ENCODE data around the gene RIN3.

Gene RIN3

GRCh38 chr14:92513204-92513965, at the start of gene RIN3:
Gene RIN3 (plus strand): TSS chr14:92513781. CDS start chr14:92513933, 152 bp downstream.
- no peak for DNase-seq

GRCh38 chr14:92464156-92464555, 49.4 kb upstream of the RIN3 start:
- DNase-seq = no peak

GRCh38 chr14:92464716-92465115, 48.9 kb upstream of the RIN3 start:
- DNase-seq = no peak

GRCh38 chr14:92465353-92466055, 48.1 kb upstream of the RIN3 start:
- DNase-seq = no peak

GRCh38 chr14:92466059-92466458, 47.5 kb upstream of the RIN3 start:
- DNase-seq = no peak

- DNase-seq = no peak
Observed at GRCh38 chr14:92469515-92469914, 44.1 kb upstream of the RIN3 start.

- no peak for DNase-seq
Observed at GRCh38 chr14:92470215-92470614, 43.4 kb upstream of the RIN3 start.

- no peak for DNase-seq
Observed at GRCh38 chr14:92470811-92471210, 42.8 kb upstream of the RIN3 start.

- no peak for DNase-seq
Observed at GRCh38 chr14:92471919-92472318, 41.7 kb upstream of the RIN3 start.

- DNase-seq = no peak
Observed at GRCh38 chr14:92472860-92473259, 40.7 kb upstream of the RIN3 start.

- no peak for DNase-seq
Observed at GRCh38 chr14:92473261-92473968, 40.2 kb upstream of the RIN3 start.

GRCh38 chr14:92473969-92474535, 39.5 kb upstream of the RIN3 start:
- no peak for DNase-seq

- DNase-seq = no peak
Observed at GRCh38 chr14:92475037-92475436, 38.5 kb upstream of the RIN3 start.

- DNase-seq = no peak
Observed at GRCh38 chr14:92475451-92476187, 38.0 kb upstream of the RIN3 start.

- no peak for DNase-seq
Observed at GRCh38 chr14:92480856-92481255, 32.7 kb upstream of the RIN3 start.

GRCh38 chr14:92481386-92481785, 32.2 kb upstream of the RIN3 start:
- DNase-seq = no peak

- no peak for DNase-seq
Observed at GRCh38 chr14:92481811-92482555, 31.6 kb upstream of the RIN3 start.

- DNase-seq = no peak
Observed at GRCh38 chr14:92482621-92483319, 30.8 kb upstream of the RIN3 start.

- no peak for DNase-seq
Observed at GRCh38 chr14:92484132-92484823, 29.3 kb upstream of the RIN3 start.

GRCh38 chr14:92486881-92487280, 26.7 kb upstream of the RIN3 start:
- DNase-seq = no peak

Data from DMS153 (cell line).